NCI-H2171 (cell line): ENCODE data around the gene LAMA4.

Source experiments
- DNase-seq: peaks from one replicate; lab custom pipeline; 2025; lab: John Stamatoyannopoulos, UW

Gene LAMA4

GRCh38 chr6:112243861-112244827 lies 10.2 kb downstream of the LAMA4 start:
- no peak for DNase-seq

GRCh38 chr6:112241820-112242429 lies 12.4 kb downstream of the LAMA4 start:
- no peak for DNase-seq

GRCh38 chr6:112237595-112237994 lies 16.8 kb downstream of the LAMA4 start:
- no peak for DNase-seq

- DNase-seq, result no peak
Observed at GRCh38 chr6:112237066-112237465, 17.3 kb downstream of the LAMA4 start.

- DNase-seq, result no peak
Observed at GRCh38 chr6:112235956-112236355, 18.4 kb downstream of the LAMA4 start.

GRCh38 chr6:112234601-112235000 lies 19.8 kb downstream of the LAMA4 start:
- no peak for DNase-seq

GRCh38 chr6:112233847-112234246 lies 20.5 kb downstream of the LAMA4 start:
- no peak for DNase-seq

GRCh38 chr6:112232845-112233256 lies 21.5 kb downstream of the LAMA4 start:
- no peak for DNase-seq

- DNase-seq, result peak; percentile 93
Observed at GRCh38 chr6:112231594-112232060, 22.7 kb downstream of the LAMA4 start.

- DNase-seq, result peak; percentile 57
Observed at GRCh38 chr6:112231164-112231563, 23.2 kb downstream of the LAMA4 start.

GRCh38 chr6:112228480-112229332 lies 25.7 kb downstream of the LAMA4 start:
- no peak for DNase-seq

- no peak for DNase-seq
Observed at GRCh38 chr6:112227992-112228391, 26.4 kb downstream of the LAMA4 start.

GRCh38 chr6:112227411-112227810 lies 27.0 kb downstream of the LAMA4 start:
- DNase-seq, result no peak

- no peak for DNase-seq
Observed at GRCh38 chr6:112225691-112226090, 28.7 kb downstream of the LAMA4 start.

GRCh38 chr6:112224088-112224487 lies 30.3 kb downstream of the LAMA4 start:
- DNase-seq, result no peak

- DNase-seq, result no peak
Observed at GRCh38 chr6:112223070-112223861, 31.1 kb downstream of the LAMA4 start.

GRCh38 chr6:112221981-112222852 lies 32.1 kb downstream of the LAMA4 start:
- no peak for DNase-seq

- DNase-seq, result no peak
Observed at GRCh38 chr6:112221561-112221960, 32.8 kb downstream of the LAMA4 start.

- no peak for DNase-seq
Observed at GRCh38 chr6:112218563-112218962, 35.8 kb downstream of the LAMA4 start.
